SIG-M5 treated with dmso at 0.1 percent for 504 hours (cell line): ENCODE data around the gene CIPC.

Experiments used
- DNase-seq: peaks from one replicate; lab custom pipeline; 2025; ENCODE audit not compliant: unreplicated experiment; lab: John Stamatoyannopoulos, UW

Gene CIPC

DNA sequence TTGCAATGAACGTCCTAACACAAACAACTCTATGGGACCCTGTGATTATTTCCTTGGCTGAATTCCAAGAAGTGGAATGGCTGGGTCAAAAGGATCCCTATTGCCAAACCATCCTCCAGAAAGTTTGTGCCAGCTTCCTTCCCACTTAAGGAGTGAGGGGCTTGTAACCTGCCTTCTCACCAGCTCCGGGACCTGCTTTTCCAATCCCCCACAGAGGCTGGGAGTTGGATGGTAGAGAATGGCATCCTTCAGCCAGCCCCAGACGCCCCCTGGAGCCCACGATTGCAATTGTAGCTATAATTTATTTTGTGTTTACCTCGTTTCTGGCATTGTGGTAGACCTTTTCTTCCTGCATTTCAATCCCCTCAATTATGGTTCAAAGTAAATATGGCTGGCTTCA, 53.2 kb downstream of the CIPC start:
- peak; percentile 27 for DNase-seq

DNA sequence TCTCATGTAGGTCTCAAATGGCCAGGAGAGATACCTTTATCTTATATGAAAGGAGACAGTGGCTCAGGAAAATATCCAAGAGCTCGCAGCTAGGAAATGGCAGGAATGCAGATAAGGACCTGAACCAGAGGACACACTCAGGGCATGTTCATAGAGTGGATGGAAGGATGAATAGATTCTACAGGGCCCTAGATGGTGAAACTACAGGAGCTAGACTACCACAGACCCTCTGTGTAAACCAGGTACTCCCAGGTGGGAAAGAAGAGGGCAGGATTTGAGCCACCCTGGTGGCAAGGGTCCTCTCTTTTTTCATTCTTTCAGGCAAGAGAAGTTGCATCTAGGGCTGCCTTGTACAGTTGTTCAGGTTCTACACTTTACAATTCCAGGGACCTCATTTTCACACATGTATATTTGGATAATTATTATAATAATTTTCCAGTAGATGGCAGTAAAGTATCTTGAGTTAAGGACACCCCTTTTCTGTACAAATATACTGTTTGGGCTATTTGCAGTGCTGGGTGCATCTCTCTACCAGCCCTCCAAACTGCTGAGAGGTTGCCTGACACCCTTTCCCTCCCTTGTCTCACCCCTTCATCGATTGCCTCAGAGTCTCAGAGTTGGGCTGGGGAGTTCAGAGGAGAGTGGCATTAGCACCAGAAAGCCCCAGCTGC, 54.0 kb downstream of the CIPC start:
- DNase-seq = peak; percentile 72

DNA sequence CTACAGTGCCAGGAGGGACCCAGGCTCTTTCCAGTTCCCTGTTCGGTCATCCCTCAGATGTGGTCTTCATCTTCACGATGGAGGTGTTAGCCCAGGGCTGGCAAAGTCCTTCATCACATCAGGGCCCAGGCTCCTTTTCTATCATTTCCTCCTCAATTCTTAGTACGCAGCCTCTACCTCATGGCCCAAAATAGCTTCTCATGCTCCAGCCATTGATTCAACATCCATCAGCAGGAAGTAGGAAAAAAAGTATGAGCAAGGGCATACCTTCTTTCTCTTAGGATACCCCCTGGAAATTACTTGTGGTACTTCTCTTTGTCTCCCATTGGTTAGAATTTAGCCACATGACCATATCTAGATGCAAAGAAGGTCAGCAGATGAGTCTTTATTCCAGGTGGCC, 55.7 kb downstream of the CIPC start:
- DNase-seq = no peak

DNA sequence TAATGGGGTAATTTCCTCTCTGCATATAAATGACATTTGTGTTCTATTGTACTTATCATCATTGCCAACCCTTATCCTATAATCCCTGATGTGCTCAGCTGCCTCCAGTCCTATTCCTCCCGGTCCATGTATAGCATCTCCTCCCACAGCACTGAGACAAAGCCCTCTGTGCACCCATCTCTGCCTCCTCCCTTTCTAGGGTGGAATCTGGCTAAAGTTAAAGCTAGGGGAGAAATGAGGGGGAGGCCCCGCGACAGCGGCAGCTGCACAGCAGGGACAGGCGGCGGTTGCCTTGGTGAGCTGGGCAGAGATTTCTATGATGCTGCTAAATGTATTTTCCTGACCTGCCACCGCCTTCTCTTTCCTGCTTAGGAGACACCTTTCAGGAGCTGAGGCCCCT, 56.4 kb downstream of the CIPC start:
- no peak for DNase-seq

DNA sequence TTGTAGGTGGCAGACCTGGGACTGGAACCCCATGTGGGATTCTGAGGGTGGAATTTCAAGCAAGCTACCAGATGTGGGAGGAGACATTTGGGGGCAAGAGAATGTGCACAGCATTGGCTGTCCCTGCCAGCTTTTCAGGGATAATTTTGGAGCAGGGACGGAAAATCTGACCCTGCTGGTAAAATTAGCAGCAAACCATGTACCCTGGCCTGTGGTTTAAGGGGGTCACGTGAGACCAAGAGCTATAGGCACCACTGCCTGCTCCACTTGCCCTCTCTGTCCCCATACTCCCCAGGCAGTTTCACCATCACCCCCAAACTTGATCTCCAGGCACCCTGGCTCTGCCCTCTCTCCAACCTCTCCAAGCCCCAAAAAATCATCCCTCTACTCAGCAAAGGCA, 57.0 kb downstream of the CIPC start:
- DNase-seq = no peak

DNA sequence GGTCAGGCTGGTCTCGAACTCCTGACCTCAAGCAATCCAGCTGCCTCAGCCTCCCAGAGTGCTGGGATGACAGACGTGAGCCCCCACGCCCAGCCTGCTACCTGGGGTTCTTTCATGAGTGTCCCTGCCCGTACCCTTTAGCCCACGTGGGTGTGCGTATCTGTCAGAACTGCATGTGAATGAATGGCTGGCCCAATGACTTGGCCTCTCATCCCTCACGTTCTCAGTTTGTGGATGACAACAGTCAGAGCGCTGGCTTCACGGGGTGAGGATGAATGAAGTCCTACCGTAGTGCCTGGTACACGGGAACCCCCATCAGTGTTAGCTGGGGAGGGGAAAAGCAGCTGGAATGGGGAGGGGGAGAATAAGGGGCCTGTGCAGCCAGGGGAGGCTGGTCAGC, 59.7 kb downstream of the CIPC start:
- DNase-seq = no peak

DNA sequence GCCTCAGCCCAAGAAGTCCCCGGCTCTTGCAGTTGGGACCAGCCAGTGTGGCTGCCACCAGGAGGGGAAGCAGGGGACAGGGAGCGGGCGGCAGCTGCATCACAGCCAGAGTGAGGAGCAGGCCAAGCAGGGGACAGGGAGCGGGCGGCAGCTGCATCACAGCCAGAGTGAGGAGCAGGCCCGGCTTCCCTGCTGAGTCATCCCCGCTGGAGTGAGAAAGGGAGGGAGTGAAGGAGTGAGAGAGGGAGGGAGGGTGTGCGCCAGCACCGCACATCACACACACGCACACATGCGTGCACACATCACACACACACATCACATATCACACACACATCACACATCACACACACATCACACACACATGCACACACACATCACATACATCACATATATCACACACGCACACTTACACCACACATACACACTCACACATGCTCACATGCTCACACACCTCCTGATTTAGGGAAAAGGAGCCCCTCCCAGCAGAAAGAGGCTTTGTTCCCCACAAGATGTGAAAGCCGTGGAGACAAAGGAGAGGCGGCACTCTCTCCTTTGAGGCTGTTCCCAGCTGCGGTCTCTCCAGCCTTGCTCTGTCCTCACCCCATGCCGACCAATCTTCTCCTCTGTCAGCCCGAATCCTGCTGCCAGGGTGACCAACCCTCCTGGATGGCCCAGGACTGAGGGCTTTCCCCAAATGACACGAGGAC, 60.3 kb downstream of the CIPC start:
- no peak for DNase-seq

DNA sequence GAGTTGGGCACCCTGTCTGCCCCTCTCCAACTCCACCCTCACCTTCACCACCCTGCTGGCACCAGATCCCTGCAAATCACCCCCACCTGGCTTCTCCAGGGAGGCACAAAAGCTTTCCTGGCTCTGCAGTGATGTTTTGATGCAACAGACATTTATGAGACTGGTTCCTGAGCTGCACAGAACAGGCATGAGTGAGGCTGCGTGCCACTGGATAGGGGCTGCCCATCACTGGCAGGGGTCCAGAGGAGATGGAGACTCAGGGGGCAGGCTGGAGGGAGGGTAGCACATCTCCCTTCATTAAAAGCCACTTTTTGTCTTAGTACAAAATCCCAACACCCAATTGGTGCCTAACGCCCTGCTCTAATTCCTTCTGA, 60.8 kb downstream of the CIPC start:
- no peak for DNase-seq

DNA sequence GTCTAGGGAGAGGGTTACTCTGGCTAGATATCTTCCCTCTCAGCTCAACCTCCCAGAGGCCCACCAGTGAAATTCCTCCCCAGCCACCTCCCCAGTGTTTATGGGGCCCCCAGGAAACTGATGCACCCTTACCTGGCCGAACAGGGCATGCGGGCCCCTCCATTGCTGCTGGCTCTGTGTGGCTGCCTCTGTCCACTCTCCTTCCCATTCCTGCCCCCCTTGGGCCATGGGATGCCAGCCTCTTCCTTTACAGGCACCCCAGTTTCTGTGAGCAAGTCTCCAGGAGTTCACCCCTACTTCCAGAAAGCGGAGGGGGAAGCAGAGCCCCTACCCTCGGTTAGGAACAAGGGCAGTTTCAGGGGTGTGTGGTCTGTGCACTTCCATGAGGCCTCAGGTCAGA, 63.0 kb downstream of the CIPC start:
- no peak for DNase-seq
